AG09319 (cell line): ENCODE measurements around the gene CAMTA1.

Source experiments
- DNase-seq: peaks from one replicate; pipeline ENCODE4 v3.0.0-alpha.2; 2010; ENCODE audit warnings: low read depth; ENCODE audit errors: extremely low read depth
- CTCF ChIP-seq: IDR thresholded peaks from 2 replicates; pipeline ENCODE4 v1.5.1; 2011; ENCODE audit warnings: low read depth, mild to moderate bottlenecking, inconsistent platforms, low read length, moderate library complexity

Gene CAMTA1

GRCh38 chr1:6888268-6888667 lies 103.0 kb downstream of the CAMTA1 start:
- TF ChIP-seq CTCF: no peak
- no peak for DNase-seq

- TF ChIP-seq CTCF: no peak
- DNase-seq: no peak
Measured at GRCh38 chr1:6888870-6889269, 103.6 kb downstream of the CAMTA1 start.

GRCh38 chr1:6889875-6890480 lies 104.7 kb downstream of the CAMTA1 start:
- peak; percentile 90 for TF ChIP-seq CTCF
- no peak for DNase-seq

DNA sequence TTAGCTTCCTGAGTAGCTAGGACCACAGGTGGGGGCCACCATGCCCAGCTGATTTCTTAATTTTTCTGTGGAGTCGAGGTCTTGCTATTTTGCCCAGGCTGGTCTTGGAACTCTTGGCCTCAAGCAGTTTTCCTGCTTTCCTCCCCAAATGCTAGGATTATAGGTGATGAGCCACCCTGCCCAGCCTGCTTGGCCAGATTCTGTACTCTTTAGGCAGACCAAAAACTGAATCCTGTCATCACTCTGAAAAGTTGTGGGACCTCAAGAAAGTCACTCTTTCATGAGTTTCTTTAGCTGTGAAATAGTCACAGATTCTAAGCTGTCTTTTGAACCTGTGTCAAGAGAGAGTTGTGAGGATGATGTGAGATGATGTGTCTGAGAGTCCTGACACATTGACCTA lies 105.4 kb downstream of the CAMTA1 start:
- no peak for TF ChIP-seq CTCF
- no peak for DNase-seq

DNA sequence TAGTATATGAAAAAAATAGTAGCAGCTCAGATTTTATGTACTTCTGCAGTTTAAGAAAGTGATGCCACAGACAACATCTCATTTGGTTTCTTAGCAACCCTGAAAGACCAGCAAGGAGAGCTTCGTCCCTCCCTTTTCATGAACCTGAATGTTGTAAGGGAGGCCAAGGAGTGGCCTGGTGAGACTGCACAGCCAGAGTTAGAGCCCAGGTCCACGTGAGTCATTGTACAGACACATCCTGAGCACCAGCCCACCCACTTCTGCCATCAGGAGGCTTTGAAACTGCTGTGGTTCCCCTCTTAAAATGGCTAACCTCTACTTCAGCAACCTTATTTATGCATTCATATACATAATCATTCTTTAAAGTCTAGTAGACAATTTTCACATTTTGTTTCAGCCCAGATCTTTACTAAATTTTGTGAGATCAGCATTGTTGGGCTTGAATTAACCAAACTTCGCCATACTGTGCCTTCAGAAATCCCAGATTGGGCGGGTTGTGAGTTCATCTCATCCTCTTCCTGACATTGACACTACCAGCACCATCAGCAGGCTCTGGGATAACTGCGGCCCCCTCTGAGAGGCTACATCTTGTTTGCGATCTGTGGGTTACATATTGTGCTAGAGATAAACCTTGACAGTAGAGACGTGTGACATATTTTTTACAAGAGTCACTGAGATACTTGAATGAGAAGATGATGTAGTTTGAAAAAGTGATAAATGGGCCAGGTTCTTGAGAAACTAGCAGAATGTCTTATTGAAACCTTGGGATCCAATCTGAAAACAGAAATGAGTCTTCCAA lies 106.7 kb downstream of the CAMTA1 start:
- no peak for TF ChIP-seq CTCF
- DNase-seq: no peak

- DNase-seq: no peak
- no peak for TF ChIP-seq CTCF
Measured at GRCh38 chr1:6893388-6893787, 108.1 kb downstream of the CAMTA1 start.

GRCh38 chr1:6897138-6897537 lies 111.9 kb downstream of the CAMTA1 start:
- DNase-seq: no peak
- no peak for TF ChIP-seq CTCF
